Measurements from ENCODE around the gene APPBP2.
A peak's percentile ranks its signal among the peaks of the same experiment; 100 is the strongest.
"Not testable (repeated sequence)": the region's sequence is repeated elsewhere in the genome, so short reads cannot be mapped to it uniquely, and the experiment has no call there.

APPBP2 gene

DNA sequence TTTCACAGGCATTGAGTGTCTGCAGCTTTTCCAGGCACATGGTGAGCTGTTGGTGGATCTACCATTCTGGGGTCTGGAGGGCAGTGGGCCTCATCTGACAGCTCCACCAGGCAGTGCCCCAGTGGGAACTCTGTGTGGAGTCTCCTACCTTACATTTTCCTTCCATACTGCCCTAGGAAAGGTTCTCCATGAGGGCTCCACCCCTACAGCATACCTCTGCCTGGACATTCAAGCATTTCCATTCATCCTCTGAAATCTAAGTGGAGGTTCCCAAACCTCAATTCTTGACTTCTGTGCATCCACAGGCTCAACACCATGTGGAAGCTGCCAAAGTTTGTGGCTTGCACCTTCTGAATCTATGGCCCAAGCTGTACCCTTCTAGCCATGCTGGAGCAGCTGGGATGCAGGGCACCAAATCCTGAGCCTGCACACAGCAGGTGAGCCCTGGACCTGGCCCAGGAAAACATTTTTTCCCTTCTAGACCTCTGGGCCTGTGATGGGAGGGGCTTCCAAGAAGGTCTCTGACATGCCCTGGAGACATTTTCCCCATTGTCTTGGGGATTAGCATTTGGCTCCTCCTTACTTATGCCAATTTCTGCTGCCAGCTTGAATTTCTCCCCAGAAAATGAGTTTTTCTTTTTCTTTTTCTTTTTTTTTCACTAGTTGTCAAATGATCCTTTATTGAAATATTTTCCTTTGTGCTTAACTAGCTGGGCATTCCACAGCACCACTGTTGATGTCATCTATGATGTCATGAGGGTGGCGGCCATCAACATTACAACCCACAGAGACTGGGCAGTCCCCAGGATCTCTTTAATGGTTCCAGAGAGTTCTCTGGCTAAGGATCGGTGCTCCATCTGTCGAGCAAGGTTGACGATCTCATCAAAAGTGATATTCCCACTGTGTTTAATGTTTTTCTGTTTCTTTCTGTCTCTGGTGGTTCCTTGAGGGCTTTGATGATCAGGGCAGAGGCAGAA is 92.7 kb downstream of the APPBP2 start:
- DNase-seq (ENCODE audit: low read depth): not testable (repeated sequence)

DNA sequence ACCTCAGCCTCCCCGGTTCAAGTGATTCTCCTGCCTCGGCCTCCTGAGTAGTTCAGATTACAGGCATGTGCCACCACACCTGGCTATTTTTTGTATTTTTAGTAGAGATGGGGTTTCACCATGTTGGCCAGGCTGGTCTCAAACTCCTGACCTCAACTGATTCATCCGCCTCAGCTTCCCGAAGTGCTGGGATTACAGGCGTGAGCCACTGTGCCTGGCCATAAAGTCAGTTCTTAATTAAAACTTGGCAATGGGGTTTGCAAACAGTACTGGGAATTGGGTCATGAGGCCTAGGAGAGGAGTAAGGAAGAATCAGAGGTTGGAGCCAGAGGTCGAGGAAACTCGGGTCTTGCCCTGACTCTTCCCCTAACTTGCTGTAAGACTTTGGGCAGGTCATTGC is 95.5 kb downstream of the APPBP2 start:
- not testable (repeated sequence) for DNase-seq (ENCODE audit: low read depth)

DNA sequence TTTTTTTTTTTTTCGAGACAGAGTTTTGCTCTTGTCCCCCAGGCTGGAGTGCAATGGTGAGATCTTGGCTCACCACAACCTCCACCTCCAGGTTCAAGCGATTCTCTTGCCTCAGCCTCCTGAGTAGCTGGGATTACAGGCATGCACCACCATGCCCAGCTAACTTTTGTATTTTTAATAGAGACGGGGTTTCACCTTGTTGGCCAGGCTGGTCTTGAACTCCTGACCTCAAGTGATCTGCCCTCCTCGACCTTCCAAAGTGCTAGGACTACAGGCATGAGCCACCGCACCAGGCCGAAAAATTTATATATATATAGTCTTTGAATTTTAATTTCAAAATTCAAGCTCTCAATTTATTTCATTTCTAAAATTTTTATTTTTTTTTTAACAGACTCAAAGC is 97.6 kb downstream of the APPBP2 start:
- DNase-seq (ENCODE audit: low read depth): not testable (repeated sequence)

DNA sequence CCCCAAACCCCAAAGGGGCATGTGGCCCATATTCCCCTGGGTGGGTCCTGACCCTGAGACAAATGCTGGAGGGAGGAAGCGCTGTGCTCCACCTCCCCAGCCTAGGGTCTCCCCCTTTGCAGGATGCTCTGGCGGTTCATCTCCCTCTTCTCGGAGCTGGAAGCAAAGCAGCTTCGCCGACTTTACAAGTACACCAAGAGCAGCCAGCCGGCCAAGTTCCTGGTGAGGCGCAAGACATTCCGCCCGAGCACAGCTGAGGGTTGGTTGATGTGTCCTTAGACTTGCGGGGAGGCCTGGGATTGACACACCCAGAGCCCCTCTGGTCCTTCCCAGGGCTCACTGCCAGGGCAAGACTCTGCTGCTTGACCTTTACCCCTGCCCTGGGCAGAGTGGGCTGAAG is 99.4 kb downstream of the APPBP2 start:
- no peak for DNase-seq (ENCODE audit: low read depth)

DNA sequence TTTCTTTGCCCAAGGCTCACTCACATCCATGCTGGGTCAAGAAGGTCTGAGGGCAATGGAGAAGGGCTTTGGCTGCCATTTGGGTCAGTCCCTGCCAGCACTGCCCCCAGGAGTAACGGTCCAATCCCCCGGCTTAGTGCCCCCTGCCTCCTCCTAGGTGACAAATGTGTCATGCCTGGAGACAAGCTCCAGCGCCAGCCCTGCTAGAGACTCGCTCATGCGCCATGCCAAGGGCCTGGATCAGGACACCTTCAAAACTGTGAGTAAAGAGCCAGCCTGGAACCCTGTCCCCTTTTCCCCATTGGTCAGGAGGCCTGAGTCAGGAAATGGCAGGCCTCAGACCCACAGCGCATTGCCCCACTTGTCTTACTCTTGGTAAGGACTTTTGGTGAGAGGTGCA is 100.4 kb downstream of the APPBP2 start:
- DNase-seq (ENCODE audit: low read depth): no peak

DNA sequence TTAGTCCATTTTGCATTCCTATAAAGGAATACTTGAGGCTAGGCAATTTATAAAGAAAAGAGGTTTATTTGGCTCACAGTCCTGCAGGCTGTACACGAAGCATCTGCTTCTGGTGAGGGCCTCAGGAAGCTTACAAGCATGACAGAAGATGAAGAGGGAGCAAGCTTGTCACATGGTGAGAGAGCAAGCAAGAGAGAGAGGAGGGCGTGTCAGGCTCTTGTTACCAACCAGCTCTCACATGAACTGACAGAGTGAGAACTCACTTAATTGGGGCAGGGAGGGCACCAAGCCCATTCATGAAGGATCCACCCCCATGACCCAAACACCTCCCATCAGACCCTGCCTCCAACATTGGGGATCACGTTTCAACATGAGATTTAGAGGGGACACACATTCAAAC is 102.2 kb downstream of the APPBP2 start:
- no peak for DNase-seq (ENCODE audit: low read depth)

DNA sequence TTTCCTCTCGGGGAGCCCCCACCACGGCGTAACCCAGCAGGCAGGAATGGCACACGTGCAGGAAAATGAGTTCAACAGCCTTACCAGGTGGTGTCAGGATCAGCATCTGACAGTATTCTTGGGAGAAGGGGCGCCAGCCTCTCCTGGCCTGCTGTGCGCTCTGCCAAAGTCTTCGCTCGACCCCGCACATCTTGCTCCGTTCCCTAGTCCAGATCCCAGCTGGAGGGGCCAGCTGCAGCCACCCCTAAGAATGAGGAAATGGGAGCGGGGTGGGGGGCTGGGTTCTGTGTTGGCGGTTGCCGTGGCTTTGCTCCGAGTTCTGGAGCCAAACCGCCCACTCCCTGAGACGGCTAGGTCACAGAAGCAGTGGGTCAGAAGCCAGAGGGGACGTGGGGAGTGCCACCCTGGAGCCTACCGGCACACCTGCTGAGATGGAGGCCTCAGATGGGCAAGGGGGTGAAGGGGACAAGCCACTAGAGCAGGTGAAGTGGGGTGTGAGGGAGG is 103.8 kb downstream of the APPBP2 start, which contains the start of gene CHCT1:
CHCT1 (plus strand) TSS at position 328 of the 504 bp plus-strand sequence; CDS start at position 432, 104 bp downstream.
- DNase-seq (ENCODE audit: low read depth): no peak

DNA sequence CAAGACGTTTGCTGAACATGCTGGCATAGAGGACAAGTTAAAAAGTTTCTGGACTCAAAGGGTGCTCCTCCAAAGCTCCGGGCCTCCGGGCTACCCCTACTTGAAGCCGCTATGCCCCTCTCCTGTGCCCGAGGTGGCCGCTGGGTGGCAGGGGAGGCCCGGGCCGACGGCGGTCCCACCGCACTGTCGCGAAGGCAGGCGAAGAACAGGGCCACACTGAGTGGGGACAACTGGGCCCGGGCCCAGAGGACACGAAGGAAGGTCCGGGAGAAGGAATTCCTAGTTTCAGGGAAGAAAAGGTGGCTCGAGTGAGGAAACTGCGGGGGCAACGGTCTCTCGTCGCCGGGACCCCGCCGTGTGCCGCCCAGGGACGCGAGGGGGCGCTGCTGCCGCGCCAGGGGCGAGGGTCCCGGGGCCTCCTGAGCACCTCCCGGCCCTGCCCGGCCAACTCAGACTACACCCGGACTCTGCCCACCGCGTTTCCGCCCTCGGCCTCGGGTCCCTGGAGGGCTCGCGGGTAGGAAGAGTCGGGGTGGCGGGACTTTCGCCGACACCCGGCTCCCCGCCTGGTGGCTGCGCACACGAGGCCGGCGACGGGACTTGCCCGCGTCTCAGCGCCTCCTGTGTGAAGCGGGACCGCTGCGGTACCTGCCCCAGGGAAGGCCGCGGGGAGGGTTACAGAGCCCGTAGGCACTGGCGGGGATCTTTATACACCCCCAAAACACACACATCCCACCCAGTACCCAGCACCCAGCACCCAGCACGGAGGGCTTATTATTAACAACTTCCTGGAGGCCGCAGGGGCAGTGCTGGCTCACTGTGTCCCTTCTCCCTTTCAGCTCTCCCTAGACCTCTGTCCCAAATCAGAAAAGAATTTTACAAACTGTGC is 104.5 kb downstream of the APPBP2 start:
- peak; percentile 64 for DNase-seq (ENCODE audit: low read depth)

DNA sequence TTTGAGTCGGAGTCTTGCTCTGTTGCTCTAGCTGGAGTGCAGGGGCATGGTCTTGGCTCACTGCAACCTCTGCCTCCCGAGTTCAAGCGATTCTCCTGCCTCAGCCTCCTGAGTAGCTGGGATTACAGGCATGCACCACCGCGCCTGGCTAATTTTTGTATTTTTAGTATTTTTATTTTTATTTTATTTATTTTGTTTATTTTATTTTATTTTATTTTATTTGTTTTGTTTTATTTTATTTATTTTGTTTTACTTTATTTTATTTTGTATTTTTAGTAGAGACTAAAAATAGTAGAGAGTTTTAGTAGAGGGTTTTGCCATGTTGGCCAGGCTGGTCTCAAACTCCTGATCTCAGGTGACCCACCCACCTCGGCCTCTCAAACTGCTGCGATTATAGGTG is 106.2 kb downstream of the APPBP2 start:
- DNase-seq (ENCODE audit: low read depth): not testable (repeated sequence)

DNA sequence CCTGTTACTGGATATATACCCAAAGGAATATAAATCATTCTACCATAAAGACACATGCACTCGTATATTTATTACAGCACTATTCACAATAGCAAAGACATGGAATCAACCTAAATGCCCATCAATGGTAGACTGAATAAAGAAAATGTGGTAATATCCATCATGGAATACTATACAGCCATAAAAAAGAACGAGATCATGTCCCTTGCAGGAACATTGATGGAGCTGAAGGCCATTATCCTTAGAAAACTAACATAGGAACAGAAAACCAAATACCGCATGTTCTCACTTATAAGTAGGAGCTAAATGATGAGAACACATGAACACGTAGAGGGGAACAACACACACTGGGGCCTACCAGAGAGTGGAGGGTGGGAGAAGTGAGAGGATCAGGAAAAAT is 107.0 kb downstream of the APPBP2 start:
- not testable (repeated sequence) for DNase-seq (ENCODE audit: low read depth)

DNA sequence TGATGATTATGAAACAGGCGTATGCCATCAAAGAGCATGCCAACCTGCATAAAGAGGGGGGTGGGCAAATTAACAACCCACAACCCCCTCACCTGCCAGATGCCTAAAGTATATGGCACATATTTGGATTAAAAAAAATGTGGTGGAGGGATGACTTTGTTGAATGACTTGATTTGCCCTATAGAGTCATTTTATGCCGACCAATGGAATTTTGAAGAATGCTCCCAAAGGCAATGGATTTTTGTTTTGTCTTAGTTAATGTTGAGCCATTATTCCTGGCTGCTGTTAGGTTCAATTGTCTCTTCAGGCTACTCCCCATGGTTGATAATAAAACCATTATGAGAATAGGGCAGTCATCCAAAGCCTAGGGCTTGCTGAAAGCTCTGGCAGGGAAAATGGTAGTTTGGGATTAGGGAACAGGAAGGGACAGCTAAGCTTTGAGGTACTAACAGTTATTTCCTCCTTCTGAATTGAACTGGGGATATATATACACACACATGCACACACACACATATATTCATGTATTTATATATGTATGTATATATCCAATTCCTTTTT is 109.6 kb downstream of the APPBP2 start:
- DNase-seq (ENCODE audit: low read depth): no peak

DNA sequence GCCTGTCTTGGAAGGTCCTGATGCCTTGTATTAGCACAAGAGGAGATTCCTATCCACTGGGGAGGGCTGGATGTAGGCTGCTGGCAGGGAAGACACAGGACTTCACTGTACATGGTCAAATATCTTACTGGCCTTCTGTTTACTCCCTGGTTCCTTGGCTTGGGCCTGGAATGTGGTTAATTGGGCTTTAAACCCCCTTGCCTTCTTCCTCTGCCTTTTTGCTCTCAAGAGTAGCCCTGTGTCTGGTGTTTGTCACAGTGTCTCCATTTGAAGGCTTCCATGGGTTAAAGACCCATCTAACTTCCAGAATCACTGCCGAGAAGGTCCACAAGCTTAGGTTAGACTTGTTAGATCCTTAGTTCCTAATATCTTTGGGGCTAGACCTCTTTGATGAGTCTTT is 110.9 kb downstream of the APPBP2 start:
- no peak for DNase-seq (ENCODE audit: low read depth)

DNA sequence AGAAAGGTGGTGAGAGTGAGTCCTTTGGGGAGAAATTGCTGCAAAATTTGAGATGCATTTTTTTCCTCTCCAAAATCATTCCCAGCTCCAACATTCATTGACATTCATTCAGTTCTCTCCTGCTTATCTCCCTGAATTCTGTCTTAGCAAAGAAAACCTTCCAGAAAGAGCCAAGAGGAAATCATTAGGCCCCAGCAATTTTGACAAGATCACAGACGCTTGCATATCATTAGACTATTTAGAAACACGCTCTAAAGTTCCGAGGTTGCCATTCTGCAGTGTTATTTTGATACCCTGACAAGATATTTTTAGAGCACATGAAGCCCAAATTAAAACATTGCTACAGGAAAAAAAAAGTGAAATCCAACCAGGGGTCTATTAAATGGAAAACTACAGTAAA is 113.3 kb downstream of the APPBP2 start:
- no peak for DNase-seq (ENCODE audit: low read depth)

DNA sequence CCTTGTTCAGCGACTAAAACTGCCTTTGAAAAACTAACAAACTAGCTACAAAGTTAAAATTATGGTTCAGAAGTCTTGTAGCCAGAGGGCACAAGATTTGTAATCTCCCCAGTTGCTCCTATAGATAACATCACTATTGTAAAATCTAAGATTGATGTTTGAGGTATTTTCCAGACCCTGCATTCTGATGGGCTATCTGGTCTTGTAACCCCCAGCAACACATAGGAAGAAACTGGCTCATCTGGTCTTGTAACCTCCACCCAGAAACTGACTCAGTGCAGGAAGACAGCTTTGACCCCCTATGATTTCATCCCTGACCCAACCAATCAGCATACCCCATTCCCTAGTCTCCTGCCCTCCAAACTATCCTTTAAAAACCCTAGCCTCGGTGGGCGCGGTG is 116.0 kb downstream of the APPBP2 start:
- no peak for DNase-seq (ENCODE audit: low read depth)

DNA sequence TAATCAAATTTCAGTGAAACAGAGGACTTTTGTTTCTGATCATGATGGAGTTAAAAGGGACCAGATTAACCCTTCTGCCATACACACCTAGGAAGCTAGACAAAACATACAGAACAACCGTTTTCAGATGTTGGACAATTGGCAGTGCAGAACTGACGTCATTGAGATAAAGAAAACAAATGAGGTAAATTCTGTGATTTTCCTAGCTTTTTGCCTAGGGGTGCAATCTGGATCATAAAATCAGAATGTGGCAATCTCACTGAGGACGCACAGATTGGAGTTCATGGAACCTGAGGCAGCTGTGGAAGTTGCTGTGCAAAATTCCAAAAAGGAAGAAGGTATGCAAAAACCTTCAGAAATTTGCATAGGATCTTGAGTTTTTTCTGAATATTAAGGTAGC is 119.2 kb downstream of the APPBP2 start:
- no peak for DNase-seq (ENCODE audit: low read depth)

DNA sequence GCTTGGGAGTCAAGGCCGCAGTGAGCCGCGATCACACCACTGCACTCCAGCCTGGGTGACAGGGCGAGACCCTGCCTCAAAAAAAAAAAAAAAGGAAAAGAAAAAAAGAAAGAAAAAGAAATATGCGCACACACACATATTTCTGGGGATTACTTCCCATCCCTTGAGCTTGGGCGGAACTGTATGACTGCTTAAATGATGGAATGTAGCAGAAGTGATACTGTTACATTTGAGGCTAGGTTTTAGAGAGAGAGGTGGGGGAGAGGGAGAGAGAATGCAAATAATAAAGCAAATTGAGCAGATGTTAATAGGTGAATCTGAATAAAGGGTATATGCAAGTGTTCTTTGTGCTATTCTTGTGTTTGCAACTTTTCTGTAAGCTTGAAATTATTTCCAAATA is 122.1 kb downstream of the APPBP2 start:
- DNase-seq (ENCODE audit: low read depth): no peak

DNA sequence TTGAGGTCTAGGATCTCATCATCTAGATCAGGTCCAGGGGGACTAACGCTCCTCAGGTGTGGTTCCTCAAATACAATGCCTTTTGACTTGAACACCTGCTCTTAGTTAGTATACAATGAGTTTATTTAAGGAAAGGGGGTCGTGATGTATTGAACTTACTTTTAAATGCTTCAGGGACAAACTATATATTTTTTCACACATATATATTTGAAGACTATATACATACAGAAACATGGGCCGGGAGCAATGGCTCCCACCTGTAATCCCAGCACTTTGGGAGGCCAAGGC is 122.6 kb downstream of the APPBP2 start:
- DNase-seq (ENCODE audit: low read depth): no peak

DNA sequence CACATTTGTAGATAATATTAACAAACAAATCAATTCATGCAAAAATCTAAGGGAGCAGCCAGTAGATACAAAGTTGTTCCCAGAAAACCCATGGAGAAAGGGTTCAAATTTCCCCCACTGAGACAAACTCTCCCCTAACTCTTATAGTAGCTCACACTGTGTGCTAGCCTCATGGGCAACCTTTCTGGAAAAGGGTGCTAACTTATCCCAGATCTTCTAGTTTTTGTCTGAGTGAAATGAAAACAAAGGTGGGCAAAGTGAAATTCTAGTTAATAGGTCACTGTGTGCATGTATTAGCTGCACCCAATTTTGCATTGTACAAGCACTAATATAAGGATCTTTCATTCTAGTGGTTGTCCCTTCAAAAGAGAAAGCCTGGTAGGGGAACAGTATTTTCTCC is 124.2 kb downstream of the APPBP2 start:
- no peak for DNase-seq (ENCODE audit: low read depth)

DNA sequence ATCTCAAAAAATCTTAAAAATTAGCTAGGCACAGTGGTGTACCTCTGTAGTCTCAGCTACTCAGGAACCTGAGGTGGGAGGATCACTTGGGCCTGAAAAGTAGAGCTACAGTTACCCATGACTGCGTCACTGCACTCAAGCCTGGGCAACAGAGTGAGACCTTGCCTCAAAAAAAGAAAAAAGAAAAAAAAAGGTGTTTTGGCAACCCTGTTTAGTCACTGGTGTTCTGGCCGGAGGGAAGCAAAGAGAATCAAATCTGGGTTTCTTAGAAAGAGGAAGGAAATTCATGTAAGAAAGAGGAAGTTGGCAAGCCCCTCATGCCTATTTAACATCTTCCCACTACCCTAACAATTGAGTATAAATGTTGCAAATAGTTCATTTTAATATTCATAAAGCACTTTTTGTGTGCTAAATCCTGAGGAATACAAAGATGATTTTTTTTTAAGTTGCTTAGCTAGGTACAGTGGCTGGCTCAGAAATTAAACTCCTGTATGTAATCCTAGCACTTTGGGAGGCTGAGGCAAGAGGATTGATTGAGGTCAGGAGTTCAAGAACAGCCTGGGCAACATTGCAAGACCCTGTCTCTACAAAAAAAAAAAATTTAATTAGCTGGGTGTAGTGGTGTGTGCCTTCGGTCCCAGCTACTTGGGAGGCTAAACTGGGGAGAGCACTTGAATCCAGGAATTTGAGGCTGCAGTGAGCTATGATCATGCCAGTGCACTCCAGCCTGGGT is 127.6 kb downstream of the APPBP2 start:
- DNase-seq (ENCODE audit: low read depth): no peak

DNA sequence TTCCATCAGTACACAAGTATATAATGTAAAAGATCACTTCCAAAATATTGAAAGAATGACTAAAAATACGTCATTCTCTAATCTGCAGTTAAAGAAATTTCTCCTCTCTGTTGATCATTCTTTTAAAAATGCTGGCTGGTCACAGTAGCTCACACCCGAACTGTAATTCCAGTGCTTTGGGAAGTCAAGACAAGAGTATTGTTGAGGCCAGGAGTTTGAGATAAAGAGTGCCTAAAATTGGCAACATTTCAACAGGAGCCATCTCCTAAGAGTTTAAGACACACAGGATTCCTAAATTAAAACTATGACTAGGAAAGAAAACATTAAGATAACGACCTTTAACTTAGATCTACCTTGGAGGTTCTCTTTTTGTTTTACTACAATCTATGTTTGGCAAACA is 129.6 kb downstream of the APPBP2 start:
- no peak for DNase-seq (ENCODE audit: low read depth)

DNA sequence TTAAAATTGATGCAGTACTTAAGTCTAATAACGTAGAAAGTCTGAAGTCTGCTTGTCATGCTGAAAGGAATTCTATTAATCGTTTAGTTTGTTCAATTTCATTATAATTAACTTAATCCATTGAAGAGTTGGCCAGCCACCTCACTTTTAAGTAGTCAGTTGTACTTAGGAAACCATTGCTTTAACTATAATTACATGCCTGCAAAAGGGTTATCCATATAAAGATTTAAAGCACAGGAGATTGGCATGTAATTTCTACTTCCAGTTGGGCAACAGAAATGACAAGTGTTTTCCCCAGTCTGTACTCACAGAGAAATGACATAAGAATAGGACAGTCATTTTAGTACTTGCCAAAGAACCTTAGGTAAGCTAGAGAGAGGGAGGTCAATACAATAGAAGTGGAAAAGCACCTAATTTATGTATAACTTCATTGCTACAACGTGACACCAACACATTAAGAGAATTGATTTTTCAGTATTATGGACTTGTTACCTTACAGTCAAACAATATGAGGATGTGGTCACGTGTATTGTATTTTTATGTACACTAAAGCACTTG is 130.5 kb downstream of the APPBP2 start:
- DNase-seq (ENCODE audit: low read depth): no peak
